Embryonic facial prominence (tissue), 1 donor: ENCODE measurements around the gene GALNT16.
"Not testable (repeated sequence)": the region's sequence is repeated elsewhere in the genome, so short reads cannot be mapped to it uniquely, and the experiment has no call there.

Source experiments
- DNase-seq: peaks from one replicate; pipeline ENCODE4 v3.0.0-alpha.2; 2016; ENCODE audit errors: extremely low spot score

GALNT16 gene

GRCh38 chr14:69363055-69363454 is 103.1 kb downstream of the GALNT16 start:
- no peak for DNase-seq

DNA sequence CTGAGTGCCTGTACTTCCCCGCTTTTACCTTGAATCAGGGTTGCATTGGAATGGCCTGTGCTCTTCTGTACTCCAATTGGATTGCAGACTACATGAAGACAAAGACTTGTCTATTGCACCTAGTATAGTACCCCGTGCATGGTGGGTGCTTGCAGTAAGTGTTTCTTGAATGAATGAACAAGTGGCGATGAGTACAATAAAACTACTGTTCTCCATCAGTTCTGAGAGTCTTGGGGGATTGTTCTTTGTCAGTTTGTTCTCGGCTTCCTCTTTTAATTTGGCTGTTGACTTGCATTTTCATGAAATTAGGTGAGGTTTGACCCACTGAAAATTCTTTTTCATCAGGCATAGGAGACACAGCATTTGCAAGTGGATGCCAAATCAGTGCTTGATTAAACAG is 104.0 kb downstream of the GALNT16 start:
- DNase-seq, result no peak

- no peak for DNase-seq
Measured at GRCh38 chr14:69364378-69364777, 104.4 kb downstream of the GALNT16 start.

DNA sequence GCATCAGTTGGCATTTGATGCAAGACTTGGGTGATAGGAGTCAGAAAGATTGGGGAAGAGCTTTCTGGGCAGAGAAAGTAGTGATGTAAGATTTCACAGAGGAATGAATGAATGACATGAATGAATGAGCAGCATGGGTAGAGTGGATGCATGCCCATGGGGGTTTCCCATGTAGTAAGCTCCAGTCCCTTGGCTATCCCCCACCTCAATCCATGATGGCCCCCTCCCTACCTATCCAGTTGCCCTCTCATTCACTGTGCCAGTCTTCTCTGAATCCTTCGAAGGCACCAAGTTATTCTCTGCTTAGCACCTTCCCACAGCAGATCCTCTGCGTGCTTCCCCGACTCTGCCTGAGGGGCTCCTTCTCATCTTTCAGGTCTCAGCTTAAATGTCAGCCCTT is 106.1 kb downstream of the GALNT16 start:
- no peak for DNase-seq

DNA sequence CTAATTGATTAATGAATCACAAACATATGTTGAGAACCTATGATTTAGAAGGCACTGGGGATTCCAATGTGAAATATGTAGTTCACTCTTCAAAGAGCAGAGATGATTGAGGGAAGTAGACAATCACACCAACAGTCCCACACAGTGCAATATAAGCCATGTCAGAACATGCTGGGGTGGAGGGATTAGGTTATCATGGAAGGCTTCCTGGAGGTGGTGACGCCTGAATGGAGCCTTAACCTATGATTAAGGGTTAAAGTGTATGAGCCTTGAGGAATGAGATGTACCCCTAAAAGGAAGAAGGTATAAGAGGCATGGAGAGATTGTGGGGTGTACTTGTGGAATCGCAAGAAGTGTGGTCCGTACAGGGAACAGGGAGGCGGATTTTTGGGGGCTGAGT is 106.8 kb downstream of the GALNT16 start:
- no peak for DNase-seq

- no peak for DNase-seq
Measured at GRCh38 chr14:69368381-69368780, 108.4 kb downstream of the GALNT16 start.

- DNase-seq, result no peak
Measured at GRCh38 chr14:69370061-69370460, 110.1 kb downstream of the GALNT16 start.

GRCh38 chr14:69372146-69372545 is 112.2 kb downstream of the GALNT16 start:
- DNase-seq, result no peak

DNA sequence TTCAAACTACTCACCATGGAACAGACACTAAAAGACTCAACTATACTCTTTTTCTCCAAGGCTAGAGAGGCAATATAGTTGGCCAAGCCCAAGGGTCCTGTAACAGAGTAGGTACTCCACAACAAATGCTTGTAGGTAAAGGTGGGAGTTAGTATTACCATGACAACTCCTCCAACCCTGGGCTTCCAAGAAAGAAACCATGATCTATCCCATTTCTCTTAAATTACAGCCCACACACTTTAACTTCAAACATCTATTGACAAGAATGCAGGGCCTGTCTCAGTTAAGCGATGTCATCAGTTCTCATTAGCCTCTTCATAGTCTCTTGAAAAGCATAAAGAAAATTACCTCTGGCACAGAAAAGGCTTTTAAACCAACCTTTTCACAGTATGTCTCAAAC is 113.1 kb downstream of the GALNT16 start:
- no peak for DNase-seq

DNA sequence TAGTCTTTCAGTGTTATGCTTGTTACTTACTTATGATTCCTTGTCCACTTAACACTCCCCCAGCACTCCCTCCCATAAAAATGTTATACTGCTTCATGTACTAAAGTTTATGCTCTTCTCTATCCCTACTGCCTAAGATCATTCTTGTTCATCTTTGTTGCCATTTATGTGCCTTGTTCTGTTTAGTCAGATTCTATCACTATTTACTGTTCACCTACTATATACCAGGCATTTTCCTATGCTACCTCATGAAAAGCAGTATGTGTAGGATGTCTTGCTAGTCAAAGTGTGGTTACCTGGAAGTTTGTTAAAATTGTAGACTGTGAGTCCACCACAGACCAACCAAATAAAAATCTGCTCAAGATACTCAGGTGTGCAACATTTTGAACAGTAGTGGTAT is 114.3 kb downstream of the GALNT16 start:
- no peak for DNase-seq

DNA sequence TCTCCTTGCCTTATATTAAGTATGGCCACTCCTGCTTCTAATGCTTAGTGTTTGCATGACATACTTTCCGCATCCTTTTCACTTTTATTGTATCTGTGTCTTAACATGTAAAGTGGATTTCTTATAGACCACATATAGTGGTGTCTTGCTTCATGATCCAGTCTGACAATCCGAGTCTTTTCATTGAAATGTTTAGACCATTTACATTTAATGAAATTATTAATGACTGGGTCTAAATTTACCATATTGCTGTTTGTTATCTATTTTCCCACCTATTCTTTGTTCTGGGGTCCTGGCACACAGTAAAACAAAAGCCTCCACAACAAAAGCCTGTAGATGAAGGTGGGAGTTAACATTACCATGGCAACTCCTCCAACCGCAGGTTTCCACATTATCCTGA is 115.2 kb downstream of the GALNT16 start:
- DNase-seq, result no peak

DNA sequence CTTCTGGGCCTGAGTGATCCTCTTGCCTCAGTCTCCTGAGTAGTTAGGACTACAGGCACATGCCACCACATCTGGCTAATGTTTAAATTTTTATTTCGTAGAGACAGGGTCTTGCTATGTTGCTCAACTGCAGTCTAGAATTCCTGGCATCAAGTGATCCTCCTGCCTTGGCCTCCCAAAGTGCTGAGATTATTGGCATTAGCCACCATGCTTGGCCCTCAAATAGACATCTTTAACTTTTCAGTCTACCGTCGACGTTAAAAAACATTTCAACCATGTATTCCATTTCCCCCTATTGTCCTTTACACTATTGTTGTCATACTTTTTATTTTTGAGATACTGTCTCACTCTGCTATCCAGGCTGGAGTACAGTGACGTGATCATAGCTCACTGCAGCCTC is 115.8 kb downstream of the GALNT16 start:
- DNase-seq, result no peak

DNA sequence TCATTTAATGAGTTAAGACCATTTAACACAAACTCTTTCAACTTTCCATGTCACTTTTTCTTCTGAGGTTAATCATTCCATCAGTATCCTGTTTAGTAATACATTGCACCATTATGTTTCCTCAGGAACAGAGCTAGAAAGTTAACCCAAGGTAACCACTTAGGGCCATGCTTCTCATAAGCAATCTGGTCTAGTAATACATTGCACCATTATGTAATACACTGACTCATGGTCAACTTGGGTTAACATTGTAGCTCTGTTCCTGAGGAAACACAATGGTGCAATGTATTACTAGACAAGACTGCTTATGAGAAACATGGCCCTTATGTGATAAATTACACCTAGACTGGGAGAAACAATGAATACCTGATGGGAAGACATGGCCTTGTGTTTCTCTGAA is 116.5 kb downstream of the GALNT16 start:
- DNase-seq, result no peak

GRCh38 chr14:69378274-69378673 is 118.3 kb downstream of the GALNT16 start:
- no peak for DNase-seq

DNA sequence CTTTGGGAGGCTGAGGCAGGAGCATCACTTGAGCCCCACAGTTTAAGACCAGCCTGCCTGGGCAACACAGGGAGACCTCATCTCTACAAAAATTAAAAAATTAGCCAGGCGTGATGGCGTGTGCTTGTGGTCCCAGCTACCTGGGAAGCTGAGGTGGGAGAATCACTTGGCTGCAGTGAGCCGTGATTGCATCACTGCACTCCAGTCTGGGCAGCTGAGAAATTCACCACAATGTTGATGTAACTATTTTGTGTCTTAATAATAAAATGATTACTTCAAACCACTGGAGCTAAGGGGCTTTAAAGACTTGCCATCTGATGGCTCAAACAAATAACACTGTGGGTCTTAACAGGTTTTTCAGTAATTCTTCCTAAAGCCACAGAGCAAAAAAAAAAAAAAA is 127.4 kb downstream of the GALNT16 start:
- DNase-seq, result no peak

GRCh38 chr14:69391400-69391799 is 131.4 kb downstream of the GALNT16 start:
- not testable (repeated sequence) for DNase-seq

- DNase-seq, result no peak
Measured at GRCh38 chr14:69392481-69392880, 132.5 kb downstream of the GALNT16 start.

GRCh38 chr14:69395929-69396328 is 136.0 kb downstream of the GALNT16 start:
- no peak for DNase-seq

DNA sequence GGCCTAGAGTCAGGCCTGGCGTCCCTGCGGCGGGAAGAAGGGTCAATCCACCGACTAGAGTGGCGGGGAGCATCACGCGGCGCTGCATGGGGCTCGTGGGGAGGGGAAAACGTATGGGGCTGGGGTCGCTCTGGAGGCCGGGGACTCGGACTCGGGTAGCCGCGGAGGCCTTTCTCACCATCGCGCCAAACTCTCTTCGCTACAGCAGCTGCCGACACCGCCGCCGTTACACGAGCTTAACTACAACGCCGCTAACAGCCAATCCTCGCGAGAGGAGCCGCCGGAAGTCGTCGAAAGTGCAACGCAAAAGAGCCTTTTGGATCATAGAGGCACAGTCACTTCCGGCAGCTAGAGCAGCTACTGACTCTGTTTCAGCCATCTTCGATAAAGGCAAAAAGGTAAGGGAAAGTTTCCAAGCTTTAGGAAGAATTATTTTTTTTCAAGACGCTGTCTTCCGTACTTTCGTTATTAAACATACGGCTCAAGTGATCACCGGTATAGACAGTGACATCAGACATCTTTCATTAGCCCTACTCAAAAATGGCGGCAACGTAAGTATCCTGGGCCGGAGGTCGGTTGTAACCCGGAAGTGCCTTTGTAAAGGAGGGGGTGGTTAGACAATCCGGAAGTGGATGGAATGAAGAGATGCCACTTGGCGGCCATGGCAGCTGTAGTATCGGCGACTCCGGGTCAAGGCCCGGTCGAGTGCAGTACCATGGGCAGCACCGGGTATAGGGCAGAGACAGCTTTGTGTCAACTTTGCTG is 138.3 kb downstream of the GALNT16 start, which contains the start of the genes ERH and SLC39A9:
TSS of gene ERH (minus strand) at position 247 of the 765 bp plus-strand sequence. CDS start at position 181, 66 bp downstream.
TSS of gene SLC39A9 (plus strand) at position 640 of the 765 bp plus-strand sequence. CDS start 678 bp downstream, outside the sequence.
- peak; percentile 96 for DNase-seq

- no peak for DNase-seq
Measured at GRCh38 chr14:69398818-69399210, 138.9 kb downstream of the GALNT16 start.

- DNase-seq, result no peak
Measured at GRCh38 chr14:69399750-69400149, 139.8 kb downstream of the GALNT16 start.

GRCh38 chr14:69400154-69400553 is 140.2 kb downstream of the GALNT16 start:
- no peak for DNase-seq

DNA sequence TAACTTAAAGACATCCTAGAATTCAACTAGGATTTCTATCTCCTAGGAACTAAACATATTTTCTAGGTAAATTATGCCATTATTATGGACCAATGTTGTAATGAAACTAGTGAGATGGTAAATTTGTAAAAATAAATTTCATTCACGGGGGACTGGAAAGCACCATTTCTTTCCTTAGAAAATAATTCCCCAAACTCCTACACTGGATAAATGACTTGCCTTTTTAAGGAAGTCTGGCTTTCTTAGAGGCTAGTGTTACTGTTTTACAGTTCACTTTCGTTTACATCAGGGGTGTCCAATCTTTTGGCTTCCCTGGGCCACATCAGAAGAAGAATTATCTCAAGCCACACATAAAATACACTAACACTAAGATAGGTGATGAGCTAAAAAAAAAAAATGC is 141.9 kb downstream of the GALNT16 start:
- DNase-seq, result no peak

GRCh38 chr14:69404478-69404877 is 144.5 kb downstream of the GALNT16 start:
- DNase-seq, result no peak
